Frontal cortex (tissue), 4 donors: ENCODE data around the gene ZNF575. TPM values are rescaled to one million over a fixed set of nuclear protein-coding genes. Genes with fewer than 3 reads are reported as not detected.
A peak's percentile ranks its signal among the peaks of the same experiment; 100 is the strongest.
"Not testable (repeated sequence)": the region's sequence is repeated elsewhere in the genome, so short reads cannot be mapped to it uniquely, and the experiment has no call there.

Source experiments
- DNase-seq, 2 donors: peaks; one replicate each; pipeline ENCODE4 v3.0.0; 2012; ENCODE audit warnings: low spot score in 2 of 2
- FAIRE-seq: peaks from 2 replicates; lab custom pipeline; 2012; peaks lifted over from hg19 to GRCh38; lab: Jason Lieb, UNC
- total RNA-seq: library from RNA; depleted of rRNA; stranded (reverse); fragments of >200 nt; gene quantifications from one replicate; pipeline ENCODE4 v1.2.3, GENCODE V29; 2014
- donor health status: control.
- donor health status: control.
- donor health status: control.

ZNF575 gene
- total RNA-seq, 1 donor from 2014 or later: 0.82 TPM

GRCh38 chr19:43507880-43508279, 25.1 kb upstream of the ZNF575 start:
- FAIRE-seq: no peak
- DNase-seq: no peak

- no peak for DNase-seq
- no peak for FAIRE-seq
These were observed 22.3 kb upstream of the ZNF575 start for GRCh38 chr19:43510713-43511112.

GRCh38 chr19:43511324-43511723, 21.7 kb upstream of the ZNF575 start:
- FAIRE-seq: no peak
- DNase-seq: no peak

- not testable (repeated sequence) for FAIRE-seq, DNase-seq
These were observed 20.6 kb upstream of the ZNF575 start for GRCh38 chr19:43512399-43512798.

- DNase-seq (no peak), FAIRE-seq (peak; percentile 67)
These were observed 14.9 kb upstream of the ZNF575 start for GRCh38 chr19:43518051-43518450.

GRCh38 chr19:43519436-43520088, 13.4 kb upstream of the ZNF575 start:
- peak; percentile 63 to 76 for DNase-seq
- FAIRE-seq: no peak

GRCh38 chr19:43522929-43523328, 10.1 kb upstream of the ZNF575 start:
- DNase-seq (no peak), FAIRE-seq (no peak)

- not testable (repeated sequence) for FAIRE-seq, DNase-seq
These were observed 9.3 kb upstream of the ZNF575 start for GRCh38 chr19:43523696-43524095.

- DNase-seq (no peak), FAIRE-seq (no peak)
These were observed 7.8 kb upstream of the ZNF575 start for GRCh38 chr19:43524922-43525835.

- FAIRE-seq (no peak), DNase-seq (no peak)
These were observed 6.9 kb upstream of the ZNF575 start for GRCh38 chr19:43525836-43526771.

- FAIRE-seq: no peak
- peak; percentile 78 to 83 for DNase-seq
These were observed 5.8 kb upstream of the ZNF575 start, which contains the start of gene ETHE1 for GRCh38 chr19:43526884-43527859. Gene ETHE1, minus strand, starts transcription at chr19:43527201. Its CDS starts 24 bp downstream, at chr19:43527177.

GRCh38 chr19:43527860-43528622, 4.9 kb upstream of the ZNF575 start:
- DNase-seq (no peak), FAIRE-seq (no peak)

- no peak for FAIRE-seq
- no peak for DNase-seq
These were observed 422 bp upstream of the ZNF575 start for GRCh38 chr19:43532571-43532961.

GRCh38 chr19:43533546-43534304, 737 bp downstream of the ZNF575 start:
- DNase-seq (peak; percentile 90 to 94), FAIRE-seq (no peak)

- DNase-seq: no peak
- FAIRE-seq: no peak
These were observed 1.4 kb downstream of the ZNF575 start for GRCh38 chr19:43534305-43534815.

- DNase-seq (peak; percentile 56 to 72), FAIRE-seq (no peak)
These were observed 2.1 kb downstream of the ZNF575 start for GRCh38 chr19:43534816-43535761.
